ENCODE measurements around the gene PRSS56.

- TF ChIP-seq JUN (IDR thresholded peaks at IDR 0.05; ENCODE audit: low read depth, low read length) (no peak), EZH2 (IDR thresholded peaks at IDR 0.05; ENCODE audit: low read depth, low read length, severe bottlenecking) (peak; percentile 74), CTCF (IDR thresholded peaks at IDR 0.05; ENCODE audit: control extremely low read depth in 1 of 3, insufficient read depth in 1 of 3, low read depth in 1 of 3, low read length in 3 of 3) (no peak)
Observed at GRCh38 chr2:232503809-232504323, 16.3 kb upstream of the PRSS56 start.

Measured in H1 (cell line).